DMS53 treated with DMSO at 0.1 percent for 48 hours (cell line): ENCODE results near the gene HACD4.
"Not testable (repeated sequence)": the region's sequence is repeated elsewhere in the genome, so short reads cannot be mapped to it uniquely, and the experiment has no call there.

Experiments
- DNase-seq: peaks from one replicate; lab custom pipeline; 2025; ENCODE audit not compliant: unreplicated experiment; lab: John Stamatoyannopoulos, UW

The HACD4 gene

GRCh38 chr9:20973246-20973947 lies 58.0 kb downstream of the HACD4 start:
- DNase-seq: not testable (repeated sequence)

- no peak for DNase-seq
Measured at GRCh38 chr9:20972684-20973083, 58.8 kb downstream of the HACD4 start.

GRCh38 chr9:20962536-20963225 lies 68.8 kb downstream of the HACD4 start:
- DNase-seq: no peak

GRCh38 chr9:20950707-20951106 lies 80.7 kb downstream of the HACD4 start:
- no peak for DNase-seq
